Measurements from ENCODE around the gene WDR59. TPM values are rescaled to one million over a fixed set of nuclear protein-coding genes. Genes with fewer than 3 reads are reported as not detected.
"Not testable (repeated sequence)": the region's sequence is repeated elsewhere in the genome, so short reads cannot be mapped to it uniquely, and the experiment has no call there.

The WDR59 gene
- total RNA-seq, 4 donors from 2014 or later, result 26.2 to 153 (median 59.1) TPM

DNA sequence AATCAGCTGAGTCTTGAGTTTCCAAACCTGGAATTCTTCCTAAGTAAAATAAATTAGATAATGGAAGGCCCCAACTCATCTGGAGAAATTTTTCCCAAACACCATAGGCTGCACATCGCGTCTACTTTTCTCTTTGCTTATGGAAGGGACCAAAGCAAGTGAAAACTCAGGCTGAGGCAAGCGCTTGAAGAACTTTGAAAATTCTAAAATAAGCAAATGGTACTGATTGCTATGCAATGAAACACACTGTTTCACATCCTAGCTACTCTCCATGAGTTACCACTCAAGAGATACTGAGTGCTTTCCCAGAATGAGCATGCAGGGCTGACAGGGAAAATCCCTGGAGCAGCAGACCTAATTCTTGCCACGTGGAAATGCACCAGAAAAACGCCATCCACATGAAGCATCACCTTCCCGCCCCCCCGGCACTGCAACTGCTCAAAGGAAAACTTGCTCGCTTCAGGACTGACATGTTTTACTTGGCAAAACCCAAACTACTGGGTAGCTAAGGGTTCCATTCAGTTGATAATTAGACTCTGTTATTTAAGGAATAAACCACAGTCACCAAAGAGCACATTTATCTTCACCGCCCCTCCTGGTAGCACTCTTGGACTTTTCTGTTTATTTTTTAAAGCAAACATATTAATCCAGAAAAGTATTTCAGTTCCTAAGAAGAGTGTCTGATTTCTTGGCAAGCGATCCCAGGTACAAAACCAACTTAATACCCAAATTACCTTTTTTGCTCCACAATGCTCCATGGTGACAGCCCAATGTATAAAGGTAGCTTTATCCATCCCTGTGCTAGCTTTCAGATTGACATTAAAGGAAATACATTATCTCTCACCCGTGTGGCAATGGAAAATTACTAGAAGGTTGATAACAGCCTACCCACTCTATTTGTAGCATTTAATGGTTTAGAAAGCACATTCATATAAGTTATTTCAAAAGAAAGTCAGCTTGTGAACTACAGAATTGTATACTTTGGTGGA lies 62.5 kb downstream of the WDR59 start:
- Histone ChIP-seq H3K27me3 (no peaks in the 10 kb centered on the region), H3K4me1 (peaks cover 4% of the 10 kb centered on the region), H3K9me3 (no peaks in the 10 kb centered on the region), H3K36me3 (peaks cover 49% of the 10 kb centered on the region), H3K4me3 (no peak overlapping the region), H3K27ac (no peak overlapping the region)
- DNase-seq (ENCODE audit: low spot score in 2 of 2), result no peak
- TF ChIP-seq, protein P1, sequence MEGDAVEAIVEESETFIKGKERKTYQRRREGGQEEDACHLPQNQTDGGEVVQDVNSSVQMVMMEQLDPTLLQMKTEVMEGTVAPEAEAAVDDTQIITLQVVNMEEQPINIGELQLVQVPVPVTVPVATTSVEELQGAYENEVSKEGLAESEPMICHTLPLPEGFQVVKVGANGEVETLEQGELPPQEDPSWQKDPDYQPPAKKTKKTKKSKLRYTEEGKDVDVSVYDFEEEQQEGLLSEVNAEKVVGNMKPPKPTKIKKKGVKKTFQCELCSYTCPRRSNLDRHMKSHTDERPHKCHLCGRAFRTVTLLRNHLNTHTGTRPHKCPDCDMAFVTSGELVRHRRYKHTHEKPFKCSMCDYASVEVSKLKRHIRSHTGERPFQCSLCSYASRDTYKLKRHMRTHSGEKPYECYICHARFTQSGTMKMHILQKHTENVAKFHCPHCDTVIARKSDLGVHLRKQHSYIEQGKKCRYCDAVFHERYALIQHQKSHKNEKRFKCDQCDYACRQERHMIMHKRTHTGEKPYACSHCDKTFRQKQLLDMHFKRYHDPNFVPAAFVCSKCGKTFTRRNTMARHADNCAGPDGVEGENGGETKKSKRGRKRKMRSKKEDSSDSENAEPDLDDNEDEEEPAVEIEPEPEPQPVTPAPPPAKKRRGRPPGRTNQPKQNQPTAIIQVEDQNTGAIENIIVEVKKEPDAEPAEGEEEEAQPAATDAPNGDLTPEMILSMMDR (IDR thresholded peaks at IDR 0.05), result no peak
- TF ChIP-seq EP300 (IDR thresholded peaks at IDR 0.05) (no peak), POLR2A (IDR thresholded peaks at IDR 0.05) (no peak), POLR2AphosphoS5 (IDR thresholded peaks at IDR 0.05) (no peak)
- 56% methylated on average over 11 of the region's 11 CpGs for WGBS

DNA sequence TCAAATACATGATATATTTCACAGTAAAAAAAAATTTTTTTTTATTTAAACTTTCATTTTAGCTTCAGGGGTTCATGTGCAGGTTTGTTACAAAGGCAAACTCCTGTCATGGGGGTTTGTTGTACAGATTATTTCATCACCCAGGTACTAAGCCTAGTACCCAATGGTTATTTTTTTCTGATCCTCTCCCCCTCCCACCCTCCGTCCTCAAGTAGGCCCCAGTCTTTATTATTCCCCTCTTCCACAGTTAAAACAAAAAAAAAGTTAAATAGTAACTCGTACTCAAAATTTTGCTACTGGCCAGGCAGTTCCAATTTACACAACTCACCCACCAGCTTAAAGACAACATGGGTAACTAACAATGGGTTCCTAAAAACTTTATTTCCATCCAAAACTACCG lies 63.9 kb downstream of the WDR59 start:
- Histone ChIP-seq H3K4me1 (peaks cover 4% of the 10 kb centered on the region), H3K27me3 (no peaks in the 10 kb centered on the region), H3K36me3 (peaks cover 62% of the 10 kb centered on the region), H3K4me3 (no peak overlapping the region), H3K9me3 (no peaks in the 10 kb centered on the region), H3K27ac (no peak overlapping the region)
- no peak for DNase-seq (ENCODE audit: low spot score in 2 of 2)
- 91% methylated on average over 3 of the region's 3 CpGs for WGBS
- TF ChIP-seq, protein P1 (IDR thresholded peaks at IDR 0.05), result no peak
- TF ChIP-seq POLR2A (IDR thresholded peaks at IDR 0.05) (no peak), POLR2AphosphoS5 (IDR thresholded peaks at IDR 0.05) (no peak), EP300 (IDR thresholded peaks at IDR 0.05) (no peak)

DNA sequence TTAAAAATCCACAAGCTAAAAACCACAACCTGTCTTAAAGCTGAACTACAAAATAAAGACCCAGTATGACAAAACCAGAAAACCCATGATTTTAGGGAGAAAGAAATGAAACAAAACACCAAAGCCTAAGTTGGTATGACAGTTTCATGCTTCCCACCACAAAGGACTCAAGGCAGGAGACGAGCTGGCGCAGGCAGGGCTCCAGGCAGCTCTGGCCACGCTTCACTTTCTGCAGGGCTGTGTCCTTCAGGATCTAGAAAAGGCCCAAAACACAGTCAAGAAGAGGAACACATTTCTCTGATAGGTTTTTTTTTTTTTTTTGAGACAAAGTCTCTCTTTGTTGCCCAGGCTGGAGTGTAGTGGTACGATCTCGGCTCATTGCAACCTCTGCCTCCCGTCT lies 75.3 kb downstream of the WDR59 start:
- whole genome bisulfite sequencing, result 98% methylated on average over 6 of the region's 6 CpGs
- Histone ChIP-seq H3K9me3 (peaks cover 5% of the 10 kb centered on the region), H3K27me3 (no peaks in the 10 kb centered on the region), H3K4me3 (no peak overlapping the region), H3K4me1 (no peaks in the 10 kb centered on the region), H3K36me3 (peaks cover 90% of the 10 kb centered on the region), H3K27ac (no peak overlapping the region)
- no peak for DNase-seq (ENCODE audit: low spot score in 2 of 2)
- TF ChIP-seq, protein P1 (IDR thresholded peaks at IDR 0.05), result no peak
- no peak for TF ChIP-seq POLR2AphosphoS5 (IDR thresholded peaks at IDR 0.05)
- TF ChIP-seq POLR2A (IDR thresholded peaks at IDR 0.05), result no peak
- TF ChIP-seq EP300 (IDR thresholded peaks at IDR 0.05), result no peak

DNA sequence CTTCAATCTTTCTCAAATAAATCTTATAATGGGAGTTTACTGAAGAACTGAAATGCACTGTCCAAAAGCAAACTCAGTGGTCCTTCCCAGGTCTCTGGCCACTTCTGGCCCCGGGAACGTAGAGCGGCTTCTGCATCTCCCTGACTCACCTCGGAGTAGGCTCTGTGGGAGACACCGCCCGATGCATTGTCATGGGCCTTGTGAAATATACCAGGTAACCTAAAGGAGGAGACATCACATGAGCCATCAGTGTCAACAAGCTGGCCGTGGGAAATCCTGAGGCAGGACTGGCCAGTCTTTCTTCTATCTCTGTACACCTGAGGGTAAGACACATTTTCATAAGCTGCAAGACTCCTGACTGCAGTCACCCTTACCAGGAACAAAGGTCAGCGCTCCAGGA lies 76.2 kb downstream of the WDR59 start:
- peaks cover 85% of the 10 kb centered on the region for H3K36me3 ChIP-seq
- H3K27ac ChIP-seq; DNase-seq (ENCODE audit: low spot score in 2 of 2); H3K4me3 ChIP-seq; H3K4me1 ChIP-seq; H3K9me3 ChIP-seq; H3K27me3 ChIP-seq: not testable (repeated sequence)
- 87% methylated on average over 8 of the region's 8 CpGs for WGBS

DNA sequence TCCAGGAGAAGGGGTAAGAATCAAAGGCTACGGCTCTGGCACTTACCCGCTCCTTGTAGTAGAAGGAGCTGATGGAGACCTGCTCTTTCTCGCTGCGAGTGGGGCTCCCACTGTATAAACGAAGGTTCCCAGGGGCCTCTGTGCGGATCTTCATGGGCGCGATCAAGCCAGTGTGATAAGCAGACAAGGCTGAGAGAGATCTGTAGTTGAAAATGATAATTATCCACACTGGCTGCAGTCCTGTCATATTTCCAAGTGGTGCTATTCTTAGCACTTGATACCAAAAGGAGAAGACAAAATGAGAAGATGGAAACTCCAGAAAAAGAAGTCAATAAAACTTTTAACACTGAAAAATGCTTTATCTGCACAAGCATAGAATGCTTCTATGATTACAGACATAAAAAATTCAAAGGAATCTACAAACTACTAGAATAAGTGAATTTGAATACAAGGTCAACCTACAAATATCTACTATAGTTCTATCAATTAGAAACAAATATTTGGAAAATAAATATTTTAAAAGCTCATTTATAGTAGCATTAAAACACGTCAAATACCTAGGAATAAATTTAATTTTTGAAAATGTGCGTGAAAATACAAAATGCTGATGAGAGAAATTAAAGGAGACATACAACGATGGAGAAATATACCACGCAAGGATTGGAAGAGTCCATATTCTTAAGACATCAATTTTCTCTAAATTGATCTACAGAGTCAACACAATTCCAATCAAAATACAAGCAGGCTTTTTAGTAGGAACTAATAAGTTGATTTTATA lies 80.8 kb downstream of the WDR59 start:
- H3K36me3 ChIP-seq, result peaks cover 68% of the 10 kb centered on the region

More for the DNA sequence above, 80.8 kb downstream of the WDR59 start:
- WGBS, result 97% methylated on average over 12 of the region's 12 CpGs
- Histone ChIP-seq H3K9me3 (no peaks in the 10 kb centered on the region), H3K27me3 (no peaks in the 10 kb centered on the region), H3K4me3 (no peak overlapping the region), H3K4me1 (no peaks in the 10 kb centered on the region), H3K27ac (no peak overlapping the region)
- DNase-seq (ENCODE audit: low spot score in 2 of 2), result no peak
- TF ChIP-seq POLR2AphosphoS5 (IDR thresholded peaks at IDR 0.05) (no peak), EP300 (IDR thresholded peaks at IDR 0.05) (no peak), POLR2A (IDR thresholded peaks at IDR 0.05) (no peak)
- TF ChIP-seq, protein P1 (IDR thresholded peaks at IDR 0.05), result no peak
